Measurements from ENCODE around the gene AVP. TPM values are rescaled to one million over a fixed set of nuclear protein-coding genes. Genes with fewer than 3 reads are reported as not detected.
"Not testable (repeated sequence)": the region's sequence is repeated elsewhere in the genome, so short reads cannot be mapped to it uniquely, and the experiment has no call there.

The AVP gene
- total RNA-seq, 2 experiments from 2014 or later, result not detected

GRCh38 chr20:3074812-3075211 lies 9.7 kb downstream of the AVP start:
- no peak overlapping the region for H2AFZ ChIP-seq (ENCODE audit: low read length)
- H3K79me2 ChIP-seq (ENCODE audit: insufficient read depth, low read depth, low read length), result no peaks in the 10 kb centered on the region
- H3K4me1 ChIP-seq (ENCODE audit: insufficient read depth, low read length, poor library complexity, severe bottlenecking), result no peaks in the 10 kb centered on the region
- H3K36me3 ChIP-seq (ENCODE audit: insufficient read depth, low read length), result no peaks in the 10 kb centered on the region
- intact Hi-C loops (cut with micrococcal nuclease; ENCODE audit: unreplicated experiment), result no loop called here
- H4K20me1 ChIP-seq (ENCODE audit: insufficient read depth, low read length), result no peaks in the 10 kb centered on the region
- no peaks in the 10 kb centered on the region for H3K9me3 ChIP-seq (ENCODE audit: low read length)
- no peak for DNase-seq (ENCODE audit: low spot score)
- ChIA-PET POLR2A (interaction anchor here (0.6 kb wide), 1 partner anchor 45 kb away, joined by 3 read pairs; no protein-coding TSS in a partner anchor), CTCF (ENCODE audit: unreplicated experiment) (interaction anchor here (0.6 kb wide), 1 partner anchor 115 kb away, joined by 3 read pairs; no protein-coding TSS in a partner anchor)
- H3K4me2 ChIP-seq (ENCODE audit: low read length), result no peak overlapping the region
- TF ChIP-seq CTCF (conservative IDR thresholded peaks at IDR 0.05; ENCODE audit: low read length), result no peak
- no peak for TF ChIP-seq EZH2phosphoT487 (IDR thresholded peaks at IDR 0.05; ENCODE audit: borderline replicate concordance, low read depth, low read length)
- no peaks in the 10 kb centered on the region for H3K9me2 ChIP-seq (ENCODE audit: insufficient read depth, low read length)
- no peak overlapping the region for H3K27ac ChIP-seq (ENCODE audit: low read depth, low read length, poor library complexity, severe bottlenecking)
- H3K4me3 ChIP-seq (ENCODE audit: low read depth, low read length, poor library complexity, severe bottlenecking), result no peak overlapping the region
- BruUV-seq (replicated peaks), result no TSS peak

DNA sequence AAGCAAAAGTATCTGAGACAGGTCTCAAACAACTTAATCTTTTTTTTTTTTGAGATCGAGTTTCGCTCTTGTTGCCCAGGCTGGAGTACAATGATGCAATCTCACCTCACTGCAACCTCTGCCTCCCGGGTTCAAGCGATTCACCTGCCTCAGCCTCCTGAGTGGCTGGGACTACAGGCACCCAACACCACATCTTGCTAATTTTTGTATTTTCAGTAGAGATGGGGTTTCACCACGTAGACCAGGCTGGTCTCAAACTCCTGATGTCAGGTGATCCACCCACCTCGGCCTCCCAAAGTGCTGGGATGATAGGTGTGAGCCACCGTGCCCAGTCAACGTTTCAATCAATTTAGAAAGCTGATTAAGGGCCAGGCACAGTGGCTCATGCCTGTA lies 11.3 kb downstream of the AVP start:
- H3K36me3 ChIP-seq (ENCODE audit: insufficient read depth, low read length); H3K9me3 ChIP-seq (ENCODE audit: low read length); H3K79me2 ChIP-seq (ENCODE audit: insufficient read depth, low read depth, low read length); H2AFZ ChIP-seq (ENCODE audit: low read length); H3K4me1 ChIP-seq (ENCODE audit: insufficient read depth, low read length, poor library complexity, severe bottlenecking); H3K4me2 ChIP-seq (ENCODE audit: low read length); intact Hi-C loops (cut with micrococcal nuclease; ENCODE audit: unreplicated experiment); CTCF ChIA-PET (ENCODE audit: unreplicated experiment); H4K20me1 ChIP-seq (ENCODE audit: insufficient read depth, low read length); H3K9me2 ChIP-seq (ENCODE audit: insufficient read depth, low read length); H3K4me3 ChIP-seq (ENCODE audit: low read depth, low read length, poor library complexity, severe bottlenecking); DNase-seq (ENCODE audit: low spot score); H3K27ac ChIP-seq (ENCODE audit: low read depth, low read length, poor library complexity, severe bottlenecking); BruUV-seq (replicated peaks): not testable (repeated sequence)
- POLR2A ChIA-PET, result interaction anchor here (0.5 to 1.0 kb wide), 2 partner anchors 18 to 137 kb away, joined by 3 to 4 read pairs; no protein-coding TSS in a partner anchor

- BruUV-seq (replicated peaks), result no TSS peak
- H3K27ac ChIP-seq (ENCODE audit: low read depth, low read length, poor library complexity, severe bottlenecking), result no peak overlapping the region
- ChIA-PET POLR2A (interaction anchor here (0.5 to 1.0 kb wide), 2 partner anchors 138 to 236 kb away, joined by 3 to 4 read pairs; no protein-coding TSS in a partner anchor), CTCF (ENCODE audit: unreplicated experiment) (no interaction called here)
- intact Hi-C loops (cut with micrococcal nuclease; ENCODE audit: unreplicated experiment), result no loop called here
- H2AFZ ChIP-seq (ENCODE audit: low read length), result no peak overlapping the region
- H3K36me3 ChIP-seq (ENCODE audit: insufficient read depth, low read length), result no peaks in the 10 kb centered on the region
- no peaks in the 10 kb centered on the region for H3K9me3 ChIP-seq (ENCODE audit: low read length)
- H3K9me2 ChIP-seq (ENCODE audit: insufficient read depth, low read length), result no peaks in the 10 kb centered on the region
- no peak for DNase-seq (ENCODE audit: low spot score)
- H3K79me2 ChIP-seq (ENCODE audit: insufficient read depth, low read depth, low read length), result no peaks in the 10 kb centered on the region
- no peaks in the 10 kb centered on the region for H4K20me1 ChIP-seq (ENCODE audit: insufficient read depth, low read length)
- TF ChIP-seq EZH2phosphoT487 (IDR thresholded peaks at IDR 0.05; ENCODE audit: borderline replicate concordance, low read depth, low read length), result no peak
- no peak overlapping the region for H3K4me2 ChIP-seq (ENCODE audit: low read length)
- no peaks in the 10 kb centered on the region for H3K4me1 ChIP-seq (ENCODE audit: insufficient read depth, low read length, poor library complexity, severe bottlenecking)
- no peak overlapping the region for H3K4me3 ChIP-seq (ENCODE audit: low read depth, low read length, poor library complexity, severe bottlenecking)
Measured at GRCh38 chr20:3072530-3073250, 11.8 kb downstream of the AVP start.

All from OCI-LY7 (cell line).